ENCODE results near the gene NEK4. TPM values are rescaled to one million over a fixed set of nuclear protein-coding genes. Genes with fewer than 3 reads are reported as not detected.

NEK4 gene
- total and polyA plus RNA-seq, 2 donors (not counting 1 experiment from before 2014, with no cell fraction given) = 9.0 to 33.8 TPM

GRCh38 chr3:52817860-52818259 lies 47.1 kb upstream of the NEK4 start:
- no peak overlapping the region for H3K4me2 ChIP-seq (replicated peaks; ENCODE audit: low read depth, low read length, poor library complexity, severe bottlenecking)
- H3K9ac ChIP-seq (ENCODE audit: low read length) = no peak overlapping the region
- H3K9me3 ChIP-seq (ENCODE audit: control extremely low read depth in 1 of 3, control insufficient read depth in 2 of 3, insufficient read depth in 1 of 3, low read length in 2 of 3) = no peaks in the 10 kb centered on the region
- H3K79me2 ChIP-seq (ENCODE audit: control insufficient read depth, insufficient read depth, low read length) = no peaks in the 10 kb centered on the region
- ATAC-seq (ENCODE audit: low read depth) = no peak
- CTCF ChIA-PET = no interaction called here
- POLR2A ChIA-PET = no interaction called here
- WGBS (ENCODE audit: insufficient coverage) = 98% methylated on average over 7 of the region's 7 CpGs
- no peak overlapping the region for H3K4me3 ChIP-seq (ENCODE audit: control extremely low read depth in 1 of 5, extremely low read depth in 1 of 5, insufficient read depth in 1 of 5, low read depth in 2 of 5, low read length in 4 of 5)
- H3K4me1 Mint-ChIP-seq = no peaks in the 10 kb centered on the region
- DNase-seq = no peak
- no peak overlapping the region for H3K27ac Mint-ChIP-seq
- H4K20me1 ChIP-seq (ENCODE audit: control insufficient read depth, insufficient read depth, low read length, poor library complexity, severe bottlenecking) = no peaks in the 10 kb centered on the region
- no peak overlapping the region for H3K27ac ChIP-seq (ENCODE audit: low read length in 2 of 2)
- no peaks in the 10 kb centered on the region for H3K27me3 ChIP-seq (replicated peaks in 1 of 4; ENCODE audit: control extremely low read depth in 1 of 4, control insufficient read depth in 3 of 4, insufficient read depth in 4 of 4, low read length in 3 of 4)
- H3K36me3 ChIP-seq (replicated peaks in 1 of 2; ENCODE audit: control extremely low read depth in 1 of 2, control insufficient read depth in 1 of 2, extremely low read depth in 1 of 2, insufficient read depth in 2 of 2, low read length in 1 of 2) = no peaks in the 10 kb centered on the region
- no peaks in the 10 kb centered on the region for H3K27me3 Mint-ChIP-seq
- H3K4me3 Mint-ChIP-seq = no peak overlapping the region
- H3K9me3 Mint-ChIP-seq (ENCODE audit: insufficient read depth) = no peaks in the 10 kb centered on the region
- TF ChIP-seq CTCF (IDR thresholded peaks at IDR 0.05) = no peak
- no peak for TF ChIP-seq EZH2 (IDR thresholded peaks at IDR 0.05; ENCODE audit: borderline replicate concordance, insufficient read depth, low read depth, low read length, poor library complexity, severe bottlenecking)
- H2AFZ ChIP-seq (ENCODE audit: insufficient read depth, low read depth, low read length, poor library complexity, severe bottlenecking) = no peak overlapping the region
- intact Hi-C loops (cut with micrococcal nuclease) = no loop called here
- no peaks in the 10 kb centered on the region for H3K4me1 ChIP-seq (ENCODE audit: control insufficient read depth in 2 of 2, insufficient read depth in 2 of 2, low read length in 2 of 2)

GRCh38 chr3:52817221-52817620 lies 46.5 kb upstream of the NEK4 start:
- Histone ChIP-seq H3K36me3 (replicated peaks in 1 of 2; ENCODE audit: control extremely low read depth in 1 of 2, control insufficient read depth in 1 of 2, extremely low read depth in 1 of 2, insufficient read depth in 2 of 2, low read length in 1 of 2) (no peaks in the 10 kb centered on the region), H3K4me3 (ENCODE audit: control extremely low read depth in 1 of 5, extremely low read depth in 1 of 5, insufficient read depth in 1 of 5, low read depth in 2 of 5, low read length in 4 of 5) (no peak overlapping the region), H4K20me1 (ENCODE audit: control insufficient read depth, insufficient read depth, low read length, poor library complexity, severe bottlenecking) (no peaks in the 10 kb centered on the region), H3K9ac (ENCODE audit: low read length) (no peak overlapping the region), H3K4me1 (ENCODE audit: control insufficient read depth in 2 of 2, insufficient read depth in 2 of 2, low read length in 2 of 2) (no peaks in the 10 kb centered on the region), H3K9me3 (ENCODE audit: control extremely low read depth in 1 of 3, control insufficient read depth in 2 of 3, insufficient read depth in 1 of 3, low read length in 2 of 3) (no peaks in the 10 kb centered on the region), H3K27me3 (replicated peaks in 1 of 4; ENCODE audit: control extremely low read depth in 1 of 4, control insufficient read depth in 3 of 4, insufficient read depth in 4 of 4, low read length in 3 of 4) (no peaks in the 10 kb centered on the region), H3K4me2 (replicated peaks; ENCODE audit: low read depth, low read length, poor library complexity, severe bottlenecking) (no peak overlapping the region), H3K79me2 (ENCODE audit: control insufficient read depth, insufficient read depth, low read length) (no peaks in the 10 kb centered on the region), H2AFZ (ENCODE audit: insufficient read depth, low read depth, low read length, poor library complexity, severe bottlenecking) (no peak overlapping the region), H3K27ac (ENCODE audit: low read length in 2 of 2) (no peak overlapping the region)
- DNase-seq (no peak), ATAC-seq (ENCODE audit: low read depth) (no peak)
- Mint-ChIP-seq H3K4me3 (no peak overlapping the region), H3K4me1 (no peaks in the 10 kb centered on the region), H3K27me3 (no peaks in the 10 kb centered on the region), H3K27ac (no peak overlapping the region), H3K9me3 (ENCODE audit: insufficient read depth) (no peaks in the 10 kb centered on the region)
- intact Hi-C loops (cut with micrococcal nuclease) = no loop called here
- ChIA-PET CTCF (no interaction called here), POLR2A (no interaction called here)
- WGBS (ENCODE audit: insufficient coverage) = 98% methylated on average over 7 of the region's 10 CpGs
- TF ChIP-seq EZH2 (IDR thresholded peaks at IDR 0.05; ENCODE audit: borderline replicate concordance, insufficient read depth, low read depth, low read length, poor library complexity, severe bottlenecking) (no peak), CTCF (IDR thresholded peaks at IDR 0.05) (no peak)

All from B cell (primary cell).